GM12872 (cell line): ENCODE measurements around the gene NARF.

ENCODE experiments used
- TF ChIP-seq, protein P1 (sequence below): IDR thresholded peaks from 3 replicates; pipeline ENCODE4 v1.5.1; 2011; ENCODE audit warnings: low read depth, mild to moderate bottlenecking, low read length, moderate library complexity; ENCODE audit not compliant: insufficient read depth

The NARF gene

DNA sequence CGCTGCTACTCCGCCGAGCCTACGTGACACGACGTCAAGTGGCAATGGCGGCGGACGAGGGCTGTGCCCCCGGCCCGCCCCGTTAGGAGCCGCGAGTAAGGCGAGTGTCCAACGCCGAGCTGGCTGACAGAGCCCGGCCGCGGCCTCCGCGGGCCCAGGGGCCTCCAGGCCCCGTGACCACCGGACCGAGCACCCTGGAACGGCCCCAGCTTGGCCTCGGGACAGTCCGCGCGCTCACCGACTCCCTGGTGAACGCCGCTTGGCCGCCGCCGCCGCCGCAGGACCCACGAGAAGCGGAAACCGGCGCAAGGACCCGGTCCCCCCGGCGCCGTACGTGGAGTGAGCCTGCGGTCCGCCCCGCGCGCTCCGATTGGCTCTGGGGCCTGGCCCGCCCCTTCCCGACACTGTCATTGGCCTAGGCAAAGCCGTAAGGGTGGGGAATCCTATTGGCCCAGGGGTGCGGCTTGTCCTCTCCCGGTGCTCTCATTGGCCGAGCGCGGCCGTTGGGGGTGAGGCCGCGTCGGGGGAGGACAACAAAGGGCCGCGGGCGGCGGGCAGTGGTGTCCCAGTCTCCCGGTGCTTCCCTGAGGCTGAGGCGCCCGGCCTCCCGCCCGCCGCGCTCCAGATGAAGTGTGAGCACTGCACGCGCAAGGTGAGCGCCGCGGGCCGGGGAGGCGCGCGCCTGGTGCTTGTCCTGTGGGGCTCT is at the start of gene NARF:
Gene NARF (plus strand): TSS at position 563 of the 706 bp plus-strand sequence. CDS start 63 bp downstream, at position 626.
- TF ChIP-seq, protein P1, sequence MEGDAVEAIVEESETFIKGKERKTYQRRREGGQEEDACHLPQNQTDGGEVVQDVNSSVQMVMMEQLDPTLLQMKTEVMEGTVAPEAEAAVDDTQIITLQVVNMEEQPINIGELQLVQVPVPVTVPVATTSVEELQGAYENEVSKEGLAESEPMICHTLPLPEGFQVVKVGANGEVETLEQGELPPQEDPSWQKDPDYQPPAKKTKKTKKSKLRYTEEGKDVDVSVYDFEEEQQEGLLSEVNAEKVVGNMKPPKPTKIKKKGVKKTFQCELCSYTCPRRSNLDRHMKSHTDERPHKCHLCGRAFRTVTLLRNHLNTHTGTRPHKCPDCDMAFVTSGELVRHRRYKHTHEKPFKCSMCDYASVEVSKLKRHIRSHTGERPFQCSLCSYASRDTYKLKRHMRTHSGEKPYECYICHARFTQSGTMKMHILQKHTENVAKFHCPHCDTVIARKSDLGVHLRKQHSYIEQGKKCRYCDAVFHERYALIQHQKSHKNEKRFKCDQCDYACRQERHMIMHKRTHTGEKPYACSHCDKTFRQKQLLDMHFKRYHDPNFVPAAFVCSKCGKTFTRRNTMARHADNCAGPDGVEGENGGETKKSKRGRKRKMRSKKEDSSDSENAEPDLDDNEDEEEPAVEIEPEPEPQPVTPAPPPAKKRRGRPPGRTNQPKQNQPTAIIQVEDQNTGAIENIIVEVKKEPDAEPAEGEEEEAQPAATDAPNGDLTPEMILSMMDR: no peak

DNA sequence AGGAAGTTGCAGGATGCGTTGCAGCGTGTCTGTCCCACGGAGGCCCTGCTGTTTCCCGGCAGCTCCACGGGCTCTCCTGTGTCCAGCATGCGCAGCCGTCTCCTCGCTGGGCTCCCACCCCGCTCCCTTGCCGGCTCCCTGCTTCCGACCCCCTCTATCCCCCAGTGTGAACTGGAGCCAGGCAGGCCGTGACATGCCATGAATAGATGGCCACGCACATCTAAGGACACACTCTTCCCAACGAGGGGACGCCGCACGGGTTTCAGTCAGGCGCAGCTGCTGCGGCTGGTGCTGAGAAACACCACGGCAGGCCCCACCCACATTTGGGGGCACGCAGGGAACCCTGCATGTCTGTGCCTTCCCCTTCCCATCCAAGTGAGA is 49.6 kb upstream of the NARF start:
- TF ChIP-seq, protein P1: no peak

DNA sequence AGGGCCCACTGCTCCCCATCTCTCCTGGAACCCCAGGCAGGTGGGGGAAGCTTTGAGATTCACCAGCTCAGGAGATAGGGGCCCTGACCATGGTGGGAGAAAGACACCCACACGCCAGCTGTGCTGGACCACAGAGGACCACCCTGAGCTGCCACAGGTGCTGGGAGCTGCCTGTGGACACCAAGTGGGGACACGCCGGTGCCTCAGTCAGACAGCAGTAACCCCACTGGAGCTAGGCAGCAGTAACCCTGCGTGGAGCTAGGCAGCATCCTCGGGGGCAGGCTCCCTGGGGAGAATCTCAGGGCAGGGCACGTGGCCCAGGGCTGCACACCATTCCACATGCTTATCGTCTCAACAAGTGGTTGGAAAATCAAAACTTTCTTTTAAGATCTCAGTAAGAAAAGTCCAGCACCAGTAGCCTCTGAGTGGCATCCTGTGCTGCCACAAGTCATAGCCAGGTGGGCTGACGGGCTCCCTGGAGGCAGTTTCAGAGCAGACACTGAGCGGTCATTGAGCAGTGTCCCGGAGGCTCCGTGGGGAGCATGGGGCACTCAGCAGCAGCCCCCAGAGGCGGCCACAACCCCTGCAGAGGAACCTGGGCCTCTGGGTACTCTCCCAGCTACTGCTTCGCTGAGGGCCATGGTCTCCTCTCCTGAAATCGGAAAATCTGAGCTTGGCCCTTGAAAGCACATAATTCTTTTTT is 48.4 kb upstream of the NARF start:
- TF ChIP-seq, protein P1: no peak

DNA sequence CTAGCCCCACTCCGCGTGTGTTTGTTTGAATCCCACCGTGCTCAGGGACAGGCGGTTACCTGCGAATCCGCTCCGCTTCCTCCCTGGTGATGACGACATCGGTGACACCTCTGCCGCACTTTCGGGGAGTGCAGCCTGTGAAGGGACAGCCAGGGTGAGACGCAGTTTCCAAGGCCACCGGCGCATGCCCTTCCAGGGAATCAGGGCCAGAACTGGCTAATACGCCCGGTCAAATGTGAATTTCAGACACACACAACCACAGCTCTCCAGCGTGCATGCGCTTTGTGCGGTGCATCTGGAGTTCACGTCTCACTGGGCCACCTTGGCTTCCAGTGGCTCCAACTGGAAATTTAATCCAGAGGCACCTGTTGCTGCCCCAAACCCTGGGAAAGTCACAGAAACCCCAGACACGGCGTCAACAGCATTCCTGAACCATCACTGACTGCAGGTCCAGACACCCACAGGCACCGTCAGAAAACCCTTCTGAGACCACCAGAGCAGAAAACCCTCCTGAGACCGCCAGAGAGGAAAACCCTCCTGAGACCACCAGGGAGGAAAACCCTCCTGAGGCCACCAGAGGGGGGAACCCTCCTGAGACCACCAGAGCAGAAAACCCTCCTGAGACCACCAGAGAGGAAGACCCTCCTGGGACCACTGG is 47.0 kb upstream of the NARF start:
- TF ChIP-seq, protein P1: no peak

DNA sequence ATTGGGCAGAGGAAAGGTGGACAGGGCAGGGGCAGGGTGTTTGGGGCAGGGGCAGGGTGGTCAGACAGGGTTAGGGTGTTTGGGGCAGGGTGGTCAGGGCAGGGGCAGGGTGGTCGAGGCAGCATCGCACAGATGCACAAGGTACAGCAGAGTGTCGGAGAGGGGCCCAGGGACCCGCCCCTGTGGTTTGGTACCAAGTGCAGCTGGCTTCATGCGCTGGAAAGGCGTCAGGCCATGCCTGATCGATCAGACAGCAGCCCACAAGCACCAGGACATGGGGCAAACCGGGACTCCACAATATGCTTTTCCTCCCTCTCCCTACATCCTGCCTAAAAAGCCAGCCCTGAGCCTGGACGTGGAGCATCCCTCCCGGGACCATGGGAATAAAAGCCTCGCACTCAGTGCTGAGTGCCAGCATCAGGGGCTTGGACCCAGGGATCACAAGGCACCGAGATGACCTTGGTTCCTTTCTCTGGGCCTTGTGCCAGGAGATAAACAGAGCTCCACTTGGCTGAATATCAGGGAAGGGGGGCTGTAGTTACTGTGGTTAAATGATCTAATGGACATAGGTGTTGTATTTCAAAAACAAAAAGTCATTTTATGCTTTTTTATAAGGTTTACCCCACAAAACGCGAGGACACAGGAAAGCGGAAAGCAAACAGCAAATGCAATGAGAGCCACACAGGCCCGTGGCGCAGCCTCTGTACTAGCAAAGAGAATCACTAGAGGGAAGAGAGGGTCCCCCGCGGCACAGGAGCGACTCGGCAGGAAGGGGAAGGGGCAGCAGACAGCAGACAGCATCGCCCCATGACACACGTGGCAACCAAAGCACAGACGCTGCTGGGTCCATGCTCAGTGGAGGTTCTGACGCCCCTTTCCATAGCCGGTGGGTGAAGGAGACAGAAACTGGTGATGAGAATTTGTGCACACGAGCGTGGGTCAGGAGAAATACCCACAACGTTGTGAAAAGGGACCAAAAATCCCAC is 45.7 kb upstream of the NARF start:
- TF ChIP-seq, protein P1: no peak

DNA sequence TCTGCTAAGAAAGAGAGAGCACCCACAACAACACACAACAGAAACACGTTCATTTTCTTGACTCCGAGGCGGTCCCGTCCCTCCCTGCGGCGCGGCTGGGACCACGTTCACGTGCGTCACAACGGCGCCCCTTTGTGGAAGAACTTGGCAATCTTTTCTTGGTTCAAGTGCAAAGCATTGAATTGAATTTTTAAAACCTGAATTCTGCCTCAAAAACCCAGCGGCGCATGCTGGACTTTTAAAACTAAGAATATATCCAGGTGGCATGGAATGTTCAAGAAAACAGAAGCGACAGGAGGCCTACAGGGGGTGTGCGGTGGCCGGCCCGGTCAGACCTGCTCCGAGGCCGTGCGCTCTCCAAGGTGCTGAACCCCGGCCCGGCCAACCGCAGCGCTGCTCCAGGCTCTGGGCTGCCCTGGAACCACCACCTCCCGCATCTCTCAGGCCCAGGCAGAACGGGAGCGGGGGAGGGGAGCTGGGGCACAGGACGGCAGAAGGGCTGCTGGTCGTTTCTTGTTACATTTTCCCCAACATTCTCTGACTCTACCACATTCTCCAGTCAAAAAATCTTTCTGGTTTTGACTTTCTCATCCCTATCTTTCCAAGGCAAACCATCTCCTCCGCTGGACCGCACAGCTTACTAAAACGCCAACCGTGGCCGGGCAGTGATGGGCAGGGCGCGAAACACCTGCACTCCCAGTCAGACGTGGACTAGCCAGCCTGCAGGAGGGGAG is 43.8 kb upstream of the NARF start:
- TF ChIP-seq, protein P1: peak; percentile 72
